Measurements from ENCODE around the gene DHX57. TPM values are rescaled to one million over a fixed set of nuclear protein-coding genes. Genes with fewer than 3 reads are reported as not detected.
"Not testable (repeated sequence)": the region's sequence is repeated elsewhere in the genome, so short reads cannot be mapped to it uniquely, and the experiment has no call there.

The DHX57 gene
- total RNA-seq, 1 donor from 2014 or later: 20.4 TPM

GRCh38 chr2:38829971-38830370 lies 45.8 kb downstream of the DHX57 start:
- TF ChIP-seq CTCF (IDR thresholded peaks at IDR 0.05): no peak
- Mint-ChIP-seq H3K4me1 (no peaks in the 10 kb centered on the region), H3K36me3 (ENCODE audit: low read depth) (peaks cover 31% of the 10 kb centered on the region), H3K4me3 (no peak overlapping the region), H3K27me3 (no peaks in the 10 kb centered on the region), H3K9me3 (no peaks in the 10 kb centered on the region), H3K27ac (no peak overlapping the region)
- ChIA-PET CTCF (no interaction called here), POLR2A (no interaction called here)
- DNase-seq (no peak), ATAC-seq (ENCODE audit: low read depth) (no peak)
- intact Hi-C loops (cut with micrococcal nuclease): no loop called here

- intact Hi-C loops (cut with micrococcal nuclease): no loop called here
- DNase-seq: no peak
- ATAC-seq (ENCODE audit: low read depth): no peak
- Mint-ChIP-seq H3K4me1 (no peaks in the 10 kb centered on the region), H3K9me3 (peaks cover 3% of the 10 kb centered on the region), H3K27ac (no peak overlapping the region), H3K27me3 (no peaks in the 10 kb centered on the region), H3K36me3 (ENCODE audit: low read depth) (peaks cover 38% of the 10 kb centered on the region), H3K4me3 (no peak overlapping the region)
- no peak for TF ChIP-seq CTCF (IDR thresholded peaks at IDR 0.05)
- POLR2A ChIA-PET: no interaction called here
- CTCF ChIA-PET: no interaction called here
Observed at GRCh38 chr2:38828460-38828859, 47.3 kb downstream of the DHX57 start.

- H3K27me3 Mint-ChIP-seq; DNase-seq; CTCF ChIA-PET; intact Hi-C loops (cut with micrococcal nuclease); H3K9me3 Mint-ChIP-seq; H3K27ac Mint-ChIP-seq; H3K4me1 Mint-ChIP-seq; POLR2A ChIA-PET; H3K4me3 Mint-ChIP-seq: not testable (repeated sequence)
- peak; percentile 45 for ATAC-seq (ENCODE audit: low read depth)
- H3K36me3 Mint-ChIP-seq (ENCODE audit: low read depth): peaks cover 44% of the 10 kb centered on the region
Observed at GRCh38 chr2:38827539-38828145, 48.1 kb downstream of the DHX57 start.

GRCh38 chr2:38825956-38826355 lies 49.8 kb downstream of the DHX57 start:
- ATAC-seq (ENCODE audit: low read depth) (no peak), DNase-seq (no peak)
- H3K27ac Mint-ChIP-seq: no peak overlapping the region
- peaks cover 54% of the 10 kb centered on the region for H3K36me3 Mint-ChIP-seq (ENCODE audit: low read depth)
- peaks cover 3% of the 10 kb centered on the region for H3K9me3 Mint-ChIP-seq
- TF ChIP-seq CTCF (IDR thresholded peaks at IDR 0.05): no peak
- no peaks in the 10 kb centered on the region for H3K27me3 Mint-ChIP-seq
- no peaks in the 10 kb centered on the region for H3K4me1 Mint-ChIP-seq
- intact Hi-C loops (cut with micrococcal nuclease): no loop called here
- CTCF ChIA-PET: no interaction called here
- POLR2A ChIA-PET: interaction anchor here (1.6 kb wide), 1 partner anchor 75 kb away, joined by 5 read pairs; the partner anchor contains the start of gene SRSF7
- no peak overlapping the region for H3K4me3 Mint-ChIP-seq

- POLR2A ChIA-PET: interaction anchor here (1.6 kb wide), 1 partner anchor 74 kb away, joined by 5 read pairs; the partner anchor contains the start of gene SRSF7
- Mint-ChIP-seq H3K27ac (no peak overlapping the region), H3K27me3 (no peaks in the 10 kb centered on the region), H3K4me1 (no peaks in the 10 kb centered on the region), H3K4me3 (no peak overlapping the region), H3K36me3 (ENCODE audit: low read depth) (peaks cover 58% of the 10 kb centered on the region), H3K9me3 (peaks cover 3% of the 10 kb centered on the region)
- ATAC-seq (ENCODE audit: low read depth): no peak
- DNase-seq: no peak
- no peak for TF ChIP-seq CTCF (IDR thresholded peaks at IDR 0.05)
- intact Hi-C loops (cut with micrococcal nuclease): no loop called here
- CTCF ChIA-PET: no interaction called here
Observed at GRCh38 chr2:38824906-38825305, 50.8 kb downstream of the DHX57 start.

- ATAC-seq (ENCODE audit: low read depth) (no peak), DNase-seq (no peak)
- no peaks in the 10 kb centered on the region for H3K27me3 Mint-ChIP-seq
- no peak overlapping the region for H3K27ac Mint-ChIP-seq
- H3K4me1 Mint-ChIP-seq: no peaks in the 10 kb centered on the region
- TF ChIP-seq CTCF (IDR thresholded peaks at IDR 0.05): no peak
- no peak overlapping the region for H3K4me3 Mint-ChIP-seq
- peaks cover 66% of the 10 kb centered on the region for H3K36me3 Mint-ChIP-seq (ENCODE audit: low read depth)
- ChIA-PET POLR2A (no interaction called here), CTCF (no interaction called here)
- intact Hi-C loops (cut with micrococcal nuclease): no loop called here
- peaks cover 3% of the 10 kb centered on the region for H3K9me3 Mint-ChIP-seq
Observed at GRCh38 chr2:38823386-38823785, 52.3 kb downstream of the DHX57 start.

Measured in activated B cell treated with CpG ODN at 0.5 μM for 24 hours (primary cell).